ENCODE results near the gene DNAH2. TPM values are rescaled to one million over a fixed set of nuclear protein-coding genes. Genes with fewer than 3 reads are reported as not detected.

The DNAH2 gene
- total and polyA plus RNA-seq, 2 of the 13 experiments (the other 11 are each of a cell fraction or from before 2014, with no cell fraction given), result not detected

- TF ChIP-seq ZNF749 (CRISPR knock-in tag; IDR thresholded peaks at IDR 0.05; ENCODE audit: borderline replicate concordance), result peak; percentile 67; the same call in 1 of the 2 replicates
- 0 out of 2 replicates have a peak, but pooled peaks have one; percentile 1 for TF ChIP-seq ZNF446 (CRISPR knock-in tag; IDR thresholded peaks at IDR 0.05)
- TF ChIP-seq ZNF839 (CRISPR knock-in tag; IDR thresholded peaks at IDR 0.05; ENCODE audit: borderline replicate concordance), result no peak
- no peak for TF ChIP-seq ZBTB2 (CRISPR knock-in tag; IDR thresholded peaks at IDR 0.05; ENCODE audit: low read depth)
- TF ChIP-seq TBL1XR1 (IDR thresholded peaks at IDR 0.05; ENCODE audit: borderline replicate concordance, low read length, partially characterized antibody), result no peak
- no peak for TF ChIP-seq SRSF4 (IDR thresholded peaks at IDR 0.05; ENCODE audit: low read depth, low read length, poor library complexity, severe bottlenecking)
- TF ChIP-seq ZNF142 (CRISPR knock-in tag; IDR thresholded peaks at IDR 0.05), result no peak; the same call in 1 of the 2 replicates
- TF ChIP-seq, protein P1, sequence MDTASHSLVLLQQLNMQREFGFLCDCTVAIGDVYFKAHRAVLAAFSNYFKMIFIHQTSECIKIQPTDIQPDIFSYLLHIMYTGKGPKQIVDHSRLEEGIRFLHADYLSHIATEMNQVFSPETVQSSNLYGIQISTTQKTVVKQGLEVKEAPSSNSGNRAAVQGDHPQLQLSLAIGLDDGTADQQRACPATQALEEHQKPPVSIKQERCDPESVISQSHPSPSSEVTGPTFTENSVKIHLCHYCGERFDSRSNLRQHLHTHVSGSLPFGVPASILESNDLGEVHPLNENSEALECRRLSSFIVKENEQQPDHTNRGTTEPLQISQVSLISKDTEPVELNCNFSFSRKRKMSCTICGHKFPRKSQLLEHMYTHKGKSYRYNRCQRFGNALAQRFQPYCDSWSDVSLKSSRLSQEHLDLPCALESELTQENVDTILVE (CRISPR knock-in tag; IDR thresholded peaks at IDR 0.05), result 0 out of 2 replicates have a peak, but pooled peaks have one; percentile 8
- no peak for TF ChIP-seq TEF (CRISPR knock-in tag; IDR thresholded peaks at IDR 0.05)
- TF ChIP-seq NR2C2 (CRISPR knock-in tag; IDR thresholded peaks at IDR 0.05; ENCODE audit: borderline replicate concordance), result no peak
- 0 out of 2 replicates have a peak, but pooled peaks have one; percentile 35 for TF ChIP-seq PAF1 (CRISPR knock-in tag; IDR thresholded peaks at IDR 0.05)
- 0 out of 2 replicates have a peak, but pooled peaks have one; percentile 19 for TF ChIP-seq CEBPG (CRISPR knock-in tag; IDR thresholded peaks at IDR 0.05)
- TF ChIP-seq JDP2 (CRISPR knock-in tag; IDR thresholded peaks at IDR 0.05; ENCODE audit: borderline replicate concordance), result no peak
- 0 out of 2 replicates have a peak, but pooled peaks have one; percentile 9 for TF ChIP-seq HHEX (CRISPR knock-in tag; IDR thresholded peaks at IDR 0.05)
- 0 out of 2 replicates have a peak, but pooled peaks have one; percentile 29 for TF ChIP-seq HDAC2 (CRISPR knock-in tag; IDR thresholded peaks at IDR 0.05)
- TF ChIP-seq KMT2A (CRISPR knock-in tag; IDR thresholded peaks at IDR 0.05), result no peak
- TF ChIP-seq, protein P2, sequence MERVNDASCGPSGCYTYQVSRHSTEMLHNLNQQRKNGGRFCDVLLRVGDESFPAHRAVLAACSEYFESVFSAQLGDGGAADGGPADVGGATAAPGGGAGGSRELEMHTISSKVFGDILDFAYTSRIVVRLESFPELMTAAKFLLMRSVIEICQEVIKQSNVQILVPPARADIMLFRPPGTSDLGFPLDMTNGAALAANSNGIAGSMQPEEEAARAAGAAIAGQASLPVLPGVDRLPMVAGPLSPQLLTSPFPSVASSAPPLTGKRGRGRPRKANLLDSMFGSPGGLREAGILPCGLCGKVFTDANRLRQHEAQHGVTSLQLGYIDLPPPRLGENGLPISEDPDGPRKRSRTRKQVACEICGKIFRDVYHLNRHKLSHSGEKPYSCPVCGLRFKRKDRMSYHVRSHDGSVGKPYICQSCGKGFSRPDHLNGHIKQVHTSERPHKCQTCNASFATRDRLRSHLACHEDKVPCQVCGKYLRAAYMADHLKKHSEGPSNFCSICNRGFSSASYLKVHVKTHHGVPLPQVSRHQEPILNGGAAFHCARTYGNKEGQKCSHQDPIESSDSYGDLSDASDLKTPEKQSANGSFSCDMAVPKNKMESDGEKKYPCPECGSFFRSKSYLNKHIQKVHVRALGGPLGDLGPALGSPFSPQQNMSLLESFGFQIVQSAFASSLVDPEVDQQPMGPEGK (CRISPR knock-in tag; IDR thresholded peaks at IDR 0.05), result peak; percentile 70; the same call in 1 of the 2 replicates
These were observed 125.1 kb downstream of the DNAH2 start (continued) for GRCh38 chr17:7842380-7843256.
